NT2/D1 (cell line): ENCODE results near the gene UBR4.

Source experiments
- SUZ12 ChIP-seq: IDR thresholded peaks from 2 replicates; pipeline ENCODE4 v1.6.1; 2011; ENCODE audit not compliant: insufficient read length, insufficient read depth; ENCODE audit errors: extremely low read depth
- YY1 ChIP-seq: IDR thresholded peaks from 2 replicates; pipeline ENCODE4 v1.6.1; 2011; ENCODE audit not compliant: insufficient read length, insufficient read depth
- ZNF274 ChIP-seq: IDR thresholded peaks from 2 replicates; pipeline ENCODE4 v1.6.1; 2011; ENCODE audit warnings: mild to moderate bottlenecking, low read depth, low read length

- no peak for TF ChIP-seq YY1
- TF ChIP-seq ZNF274: no peak
- no peak for TF ChIP-seq SUZ12
Observed at GRCh38 chr1:19042675-19043578, 167.1 kb downstream of the UBR4 start.
